Measurements from ENCODE around the gene ZNF335. TPM values are rescaled to one million over a fixed set of nuclear protein-coding genes. Genes with fewer than 3 reads are reported as not detected.

The ZNF335 gene
- total RNA-seq, 3 donors from 2014 or later (not counting 1 experiment from before 2014, with no cell fraction given), result 101 to 119 (median 102) TPM

DNA sequence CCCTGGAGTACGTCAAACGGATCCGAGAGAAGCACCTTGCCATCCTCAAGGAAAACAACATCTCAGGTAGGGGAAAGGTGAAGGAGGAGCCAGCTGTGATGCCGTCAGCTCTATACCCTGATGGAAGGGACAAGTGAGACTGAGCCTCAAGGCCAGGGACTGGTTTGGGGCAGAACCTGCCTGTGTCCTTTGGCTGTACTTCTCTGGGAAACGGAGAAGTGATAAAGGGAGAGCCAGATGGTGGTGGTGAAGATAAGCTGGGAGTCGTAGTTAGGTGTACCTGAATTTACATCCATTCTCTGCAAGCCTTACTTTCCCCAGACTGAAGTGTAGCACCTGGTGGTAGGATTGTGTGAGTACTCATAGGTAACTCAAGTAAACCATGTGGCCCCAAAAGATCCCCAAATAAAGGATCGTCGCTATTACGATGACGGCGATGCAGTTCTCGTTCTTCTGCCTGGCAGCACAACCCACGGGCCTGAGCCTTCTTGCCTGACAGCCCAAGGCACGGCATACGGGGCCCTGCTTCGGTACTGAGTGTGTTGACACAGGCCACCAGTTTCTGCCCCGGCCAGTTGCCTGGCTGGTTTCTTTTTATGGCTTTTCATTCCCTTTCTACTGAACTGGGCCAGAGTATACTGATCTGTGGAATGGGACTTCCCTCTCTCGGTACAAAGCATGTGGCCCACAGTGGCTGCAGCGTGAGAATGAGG, 26.9 kb downstream of the ZNF335 start:
- 91% methylated on average over 17 of the region's 19 CpGs for WGBS (ENCODE audit: insufficient coverage)
- TF ChIP-seq, protein P1, sequence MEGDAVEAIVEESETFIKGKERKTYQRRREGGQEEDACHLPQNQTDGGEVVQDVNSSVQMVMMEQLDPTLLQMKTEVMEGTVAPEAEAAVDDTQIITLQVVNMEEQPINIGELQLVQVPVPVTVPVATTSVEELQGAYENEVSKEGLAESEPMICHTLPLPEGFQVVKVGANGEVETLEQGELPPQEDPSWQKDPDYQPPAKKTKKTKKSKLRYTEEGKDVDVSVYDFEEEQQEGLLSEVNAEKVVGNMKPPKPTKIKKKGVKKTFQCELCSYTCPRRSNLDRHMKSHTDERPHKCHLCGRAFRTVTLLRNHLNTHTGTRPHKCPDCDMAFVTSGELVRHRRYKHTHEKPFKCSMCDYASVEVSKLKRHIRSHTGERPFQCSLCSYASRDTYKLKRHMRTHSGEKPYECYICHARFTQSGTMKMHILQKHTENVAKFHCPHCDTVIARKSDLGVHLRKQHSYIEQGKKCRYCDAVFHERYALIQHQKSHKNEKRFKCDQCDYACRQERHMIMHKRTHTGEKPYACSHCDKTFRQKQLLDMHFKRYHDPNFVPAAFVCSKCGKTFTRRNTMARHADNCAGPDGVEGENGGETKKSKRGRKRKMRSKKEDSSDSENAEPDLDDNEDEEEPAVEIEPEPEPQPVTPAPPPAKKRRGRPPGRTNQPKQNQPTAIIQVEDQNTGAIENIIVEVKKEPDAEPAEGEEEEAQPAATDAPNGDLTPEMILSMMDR (IDR thresholded peaks at IDR 0.05), result no peak
- H3K27ac Mint-ChIP-seq, result peak overlapping the region; percentile 90 to 97
- H3K27me3 ChIP-seq (ENCODE audit: control insufficient read depth, insufficient read depth, low read length), result no peaks in the 10 kb centered on the region
- peak overlapping the region; percentile 13 for H3K4me3 Mint-ChIP-seq
- DNase-seq (peak in 1 of 2 donors; percentile 13), ATAC-seq (no peak)
- intact Hi-C loops (cut with micrococcal nuclease), result loop anchor here (1.0 kb wide), 1 partner anchor 10 kb away; no protein-coding TSS in a partner anchor
- peaks cover 47% of the 10 kb centered on the region for H3K4me1 ChIP-seq (ENCODE audit: control insufficient read depth, insufficient read depth, low read length)
- peaks cover 36 to 62% of the 10 kb centered on the region in 2 donors for H3K4me1 Mint-ChIP-seq
- H3K9me3 ChIP-seq (ENCODE audit: control insufficient read depth, insufficient read depth, low read length), result no peaks in the 10 kb centered on the region
- no peaks in the 10 kb centered on the region for H3K27me3 Mint-ChIP-seq (ENCODE audit: low read depth in 2 of 2)
- peak overlapping the region; percentile 87 for H3K27ac ChIP-seq (ENCODE audit: low read length)
- H3K4me3 ChIP-seq (ENCODE audit: low read length), result no peak overlapping the region
- H3K36me3 Mint-ChIP-seq, result peaks cover 8% of the 10 kb centered on the region
- peaks cover 87% of the 10 kb centered on the region for H3K36me3 ChIP-seq (ENCODE audit: control insufficient read depth, insufficient read depth, low read length)
- no peaks in the 10 kb centered on the region for H3K9me3 Mint-ChIP-seq

GRCh38 chr20:45944151-45944964, 27.6 kb downstream of the ZNF335 start:
- no peak overlapping the region for H3K4me3 ChIP-seq (ENCODE audit: low read length)
- H3K36me3 Mint-ChIP-seq, result peaks cover 13% of the 10 kb centered on the region
- H3K27me3 ChIP-seq (ENCODE audit: control insufficient read depth, insufficient read depth, low read length), result no peaks in the 10 kb centered on the region
- 80% methylated on average over 15 of the region's 15 CpGs for WGBS (ENCODE audit: insufficient coverage)
- peak overlapping the region; percentile 90 to 97 for H3K27ac Mint-ChIP-seq
- H3K4me1 ChIP-seq (ENCODE audit: control insufficient read depth, insufficient read depth, low read length), result peaks cover 47% of the 10 kb centered on the region
- H3K9me3 Mint-ChIP-seq, result no peaks in the 10 kb centered on the region
- H3K27me3 Mint-ChIP-seq (ENCODE audit: low read depth in 2 of 2), result no peaks in the 10 kb centered on the region
- DNase-seq (peak in 1 of 2 donors; percentile 34), ATAC-seq (peak; percentile 58 to 61 (median 61))
- H3K4me3 Mint-ChIP-seq, result peak overlapping the region; percentile 32
- H3K27ac ChIP-seq (ENCODE audit: low read length), result peak overlapping the region; percentile 87
- intact Hi-C loops (cut with micrococcal nuclease), result loop anchor here (1.0 kb wide), 1 partner anchor 9 kb away; no protein-coding TSS in a partner anchor
- TF ChIP-seq, protein P1 (IDR thresholded peaks at IDR 0.05), result no peak
- peaks cover 87% of the 10 kb centered on the region for H3K36me3 ChIP-seq (ENCODE audit: control insufficient read depth, insufficient read depth, low read length)
- H3K4me1 Mint-ChIP-seq, result peaks cover 36 to 57% of the 10 kb centered on the region in 2 donors
- no peaks in the 10 kb centered on the region for H3K9me3 ChIP-seq (ENCODE audit: control insufficient read depth, insufficient read depth, low read length)

GRCh38 chr20:45943613-45944012, 28.4 kb downstream of the ZNF335 start:
- no peaks in the 10 kb centered on the region for H3K9me3 Mint-ChIP-seq
- DNase-seq (peak in 1 of 2 donors; percentile 5), ATAC-seq (no peak)
- Histone ChIP-seq H3K4me1 (ENCODE audit: control insufficient read depth, insufficient read depth, low read length) (peaks cover 47% of the 10 kb centered on the region), H3K36me3 (ENCODE audit: control insufficient read depth, insufficient read depth, low read length) (peaks cover 87% of the 10 kb centered on the region), H3K27me3 (ENCODE audit: control insufficient read depth, insufficient read depth, low read length) (no peaks in the 10 kb centered on the region), H3K4me3 (ENCODE audit: low read length) (no peak overlapping the region), H3K9me3 (ENCODE audit: control insufficient read depth, insufficient read depth, low read length) (no peaks in the 10 kb centered on the region), H3K27ac (ENCODE audit: low read length) (peak overlapping the region; percentile 87)
- intact Hi-C loops (cut with micrococcal nuclease), result loop anchor here (1.0 kb wide), 1 partner anchor 8 kb away; no protein-coding TSS in a partner anchor
- no peaks in the 10 kb centered on the region for H3K27me3 Mint-ChIP-seq (ENCODE audit: low read depth in 2 of 2)
- peak overlapping the region; percentile 90 to 97 for H3K27ac Mint-ChIP-seq
- H3K4me3 Mint-ChIP-seq, result no peak overlapping the region
- WGBS (ENCODE audit: insufficient coverage), result 94% methylated on average over 6 of the region's 6 CpGs
- H3K36me3 Mint-ChIP-seq, result peaks cover 16% of the 10 kb centered on the region
- H3K4me1 Mint-ChIP-seq, result peaks cover 36 to 51% of the 10 kb centered on the region in 2 donors
- TF ChIP-seq, protein P1 (IDR thresholded peaks at IDR 0.05), result no peak

Data from natural killer cell (primary cell).